H1 (cell line): ENCODE measurements around the gene STH. TPM values are rescaled to one million over a fixed set of nuclear protein-coding genes. Genes with fewer than 3 reads are reported as not detected.

Experiments used
- ATF3 ChIP-seq: IDR thresholded peaks from 2 replicates; pipeline ENCODE4 v1.6.1; 2011; ENCODE audit warnings: low read depth, mild to moderate bottlenecking, low read length; ENCODE audit not compliant: insufficient read depth
- CBX5 ChIP-seq: fragments of 300-800, 300-1000 bp; sonication (generic); IDR thresholded peaks from 2 replicates; pipeline ENCODE4 v1.7.1; 2016; ENCODE audit warnings: antibody characterized with exemption, low read length, low read depth
- CTBP2 ChIP-seq: IDR thresholded peaks from 2 replicates; pipeline ENCODE4 v1.7.0; 2011; ENCODE audit warnings: borderline replicate concordance, mild to moderate bottlenecking, moderate library complexity, mixed read lengths, low read length; ENCODE audit not compliant: insufficient read depth, insufficient read length
- CTCF ChIP-seq, 3 experiments: IDR thresholded peaks; 1 replicate in 2 of 3; 2 replicates in 1 of 3; pipeline versions ENCODE4 v1.5.1 to v1.6.1; 2011; ENCODE audit warnings: low read length in 3 of 3, mild to moderate bottlenecking in 3 of 3, inconsistent platforms in 2 of 3, low read depth in 1 of 3, moderate library complexity in 1 of 3; ENCODE audit not compliant: insufficient read depth in 1 of 3; ENCODE audit errors: control extremely low read depth in 1 of 3
- E2F6 ChIP-seq: IDR thresholded peaks from 2 replicates; pipeline ENCODE4 v1.6.1; 2012; ENCODE audit warnings: inconsistent platforms
- JUN ChIP-seq: IDR thresholded peaks from 2 replicates; pipeline ENCODE4 v1.6.1; 2011; ENCODE audit warnings: low read depth, mild to moderate bottlenecking, improper control_type of control experiment, low read length
- JUND ChIP-seq: IDR thresholded peaks from 2 replicates; pipeline ENCODE4 v1.6.1; 2011; ENCODE audit warnings: mild to moderate bottlenecking, improper control_type of control experiment, low read length
- KDM4A ChIP-seq: IDR thresholded peaks from one replicate; pipeline ENCODE4 v1.7.1; 2012; ENCODE audit warnings: low read depth, mild to moderate bottlenecking, moderate library complexity, low read length, inconsistent platforms; ENCODE audit not compliant: severe bottlenecking
- PHF8 ChIP-seq: fragments of 200-600 bp; sonication (generic); conservative IDR thresholded peaks from 2 replicates; pipeline ENCODE4 v1.7.1; 2012; ENCODE audit warnings: low read depth, mild to moderate bottlenecking, inconsistent platforms, low read length, moderate library complexity
- POU5F1 ChIP-seq: IDR thresholded peaks from 2 replicates; pipeline ENCODE4 v1.6.1; 2011; ENCODE audit warnings: low read depth, mild to moderate bottlenecking, low read length, moderate library complexity
- RNF2 ChIP-seq: fragments of 200-900, 300-1000 bp; sonication (generic); IDR thresholded peaks from 2 replicates; pipeline ENCODE4 v1.7.1; 2016; ENCODE audit warnings: borderline replicate concordance, low read depth, mild to moderate bottlenecking, antibody characterized with exemption, low read length; ENCODE audit not compliant: poor library complexity, severe bottlenecking; ENCODE audit errors: missing control alignments
- TBP ChIP-seq: IDR thresholded peaks from 2 replicates; pipeline ENCODE4 v1.6.1; 2011; ENCODE audit warnings: low read depth, low read length, improper control_type of control experiment
- polyA plus RNA-seq, 7 experiments: library from polyadenylated mRNA; depleted of rRNA in 3 of 7; stranded (reverse) in 5 of 7; unstranded in 2 of 7; fragments of >200 nt in 5 of 7; fragments of 200-250 nt in 2 of 7; gene quantifications; 1 replicate in 5 of 7; 2 replicates in 1 of 7; 4 replicates in 1 of 7; pipeline versions ENCODE4 v1.2.1 to v1.2.3, GENCODE V29; 2011 to 2013; ENCODE audit warnings: missing spikeins in 2 of 7, mixed read lengths in 2 of 7
- total RNA-seq: library from RNA; stranded (reverse); fragmentation: NEBNext Ultra II Directional; extraction: Animal tissue kit (Norgen Biotek cat#: 25700); gene quantifications from 2 replicates; pipeline ENCODE4 v1.2.1, GENCODE V29; 2021

STH gene
- total and polyA plus RNA-seq, 2 of the 8 experiments (the other 6 are each of a cell fraction or from before 2014, with no cell fraction given), result not detected

GRCh38 chr17:46001390-46002310 lies 2.6 kb downstream of the STH start (continued):
- TF ChIP-seq ATF3, result no peak
- TF ChIP-seq PHF8, result no peak
- no peak for TF ChIP-seq JUN
- TF ChIP-seq TBP, result no peak
- TF ChIP-seq POU5F1, result no peak
- TF ChIP-seq KDM4A, result no peak
- no peak for TF ChIP-seq E2F6
- no peak for TF ChIP-seq CTBP2
- no peak for TF ChIP-seq JUND
- no peak for TF ChIP-seq CTCF (IDR thresholded peaks at IDR 0.05; ENCODE audit: control extremely low read depth in 1 of 3, insufficient read depth in 1 of 3, low read depth in 1 of 3, low read length in 3 of 3)
- TF ChIP-seq RNF2, result no peak
- TF ChIP-seq CBX5, result no peak
